HG02970 (cell line): Measurements from ENCODE around the gene PRDX6.

Experiments
- ATAC-seq: cut with Tn5 transposase; IDR thresholded peaks from one replicate; pipeline ENCODE4 v1.9.1; 2021; ENCODE audit warnings: mild to moderate bottlenecking, moderate library complexity, moderate number of reproducible peaks; ENCODE audit not compliant: unreplicated experiment, low FRiP score

The PRDX6 gene

DNA sequence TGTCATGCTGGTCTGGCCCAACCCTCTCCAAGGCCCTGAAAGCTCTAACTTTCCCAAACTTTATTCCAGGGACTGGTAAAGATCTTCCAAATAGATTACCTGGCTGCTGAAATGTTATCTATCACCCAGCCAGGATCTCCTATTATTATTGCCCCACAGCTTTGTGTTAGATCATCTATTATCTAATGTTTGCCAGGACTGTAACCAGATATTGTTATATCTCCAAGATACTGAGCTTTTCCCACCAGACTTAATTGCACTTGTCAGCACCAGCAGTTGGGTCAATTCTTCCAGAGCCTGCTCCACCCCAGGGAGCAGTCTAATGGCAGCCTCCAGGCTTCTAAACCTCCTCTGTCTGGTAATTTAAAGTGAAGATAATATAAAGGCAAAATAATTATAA lies 59.1 kb downstream of the PRDX6 start:
- ATAC-seq = no peak
